Measurements from ENCODE around the gene TRIM42.
A peak's percentile ranks its signal among the peaks of the same experiment; 100 is the strongest.

TRIM42 gene

GRCh38 chr3:140677764-140678163 lies at the start of gene TRIM42:
Gene TRIM42, plus strand, starts transcription at chr3:140678064. Its CDS starts 166 bp downstream, at chr3:140678230.
- no peak for DNase-seq (ENCODE audit: low read depth)

- DNase-seq (ENCODE audit: low read depth), result no peak
These were observed 49.3 kb upstream of the TRIM42 start for GRCh38 chr3:140628606-140629005.

GRCh38 chr3:140629357-140630137 lies 48.3 kb upstream of the TRIM42 start:
- peak; percentile 96 for DNase-seq (ENCODE audit: low read depth)

- DNase-seq (ENCODE audit: low read depth), result no peak
These were observed 47.5 kb upstream of the TRIM42 start for GRCh38 chr3:140630366-140630765.

- DNase-seq (ENCODE audit: low read depth), result no peak
These were observed 47.0 kb upstream of the TRIM42 start for GRCh38 chr3:140630866-140631265.

GRCh38 chr3:140635276-140635675 lies 42.6 kb upstream of the TRIM42 start:
- DNase-seq (ENCODE audit: low read depth), result no peak

GRCh38 chr3:140636406-140637138 lies 41.3 kb upstream of the TRIM42 start:
- peak; percentile 18 for DNase-seq (ENCODE audit: low read depth)

- no peak for DNase-seq (ENCODE audit: low read depth)
These were observed 26.6 kb upstream of the TRIM42 start for GRCh38 chr3:140651287-140651686.

- no peak for DNase-seq (ENCODE audit: low read depth)
These were observed 22.2 kb upstream of the TRIM42 start for GRCh38 chr3:140655678-140656077.

- no peak for DNase-seq (ENCODE audit: low read depth)
These were observed 13.8 kb upstream of the TRIM42 start for GRCh38 chr3:140664111-140664510.

GRCh38 chr3:140682586-140682985 lies 4.7 kb downstream of the TRIM42 start:
- DNase-seq (ENCODE audit: low read depth), result no peak

- no peak for DNase-seq (ENCODE audit: low read depth)
These were observed 8.3 kb downstream of the TRIM42 start for GRCh38 chr3:140686128-140686527.

- DNase-seq (ENCODE audit: low read depth), result no peak
These were observed 9.1 kb downstream of the TRIM42 start for GRCh38 chr3:140686948-140687347.

GRCh38 chr3:140695361-140696061 lies 17.6 kb downstream of the TRIM42 start:
- DNase-seq (ENCODE audit: low read depth), result no peak

- no peak for DNase-seq (ENCODE audit: low read depth)
These were observed 21.8 kb downstream of the TRIM42 start for GRCh38 chr3:140699516-140700231.

- DNase-seq (ENCODE audit: low read depth), result no peak
These were observed 24.4 kb downstream of the TRIM42 start for GRCh38 chr3:140702281-140702680.

GRCh38 chr3:140703496-140703895 lies 25.6 kb downstream of the TRIM42 start:
- no peak for DNase-seq (ENCODE audit: low read depth)

- DNase-seq (ENCODE audit: low read depth), result no peak
These were observed 26.9 kb downstream of the TRIM42 start for GRCh38 chr3:140704733-140705132.

- DNase-seq (ENCODE audit: low read depth), result no peak
These were observed 28.1 kb downstream of the TRIM42 start for GRCh38 chr3:140705954-140706353.

GRCh38 chr3:140706360-140706759 lies 28.5 kb downstream of the TRIM42 start:
- no peak for DNase-seq (ENCODE audit: low read depth)

GRCh38 chr3:140708815-140709214 lies 31.0 kb downstream of the TRIM42 start:
- DNase-seq (ENCODE audit: low read depth), result no peak

GRCh38 chr3:140709751-140710150 lies 31.9 kb downstream of the TRIM42 start:
- no peak for DNase-seq (ENCODE audit: low read depth)
